Stimulated activated CD8-positive, alpha-beta memory T cell treated with anti-CD3 and anti-CD28 coated beads, Interleukin-4, amount 100 ng/mL, for 4 hours (primary cell): Measurements from ENCODE around the gene TTC3.
"Not testable (repeated sequence)": the region's sequence is repeated elsewhere in the genome, so short reads cannot be mapped to it uniquely, and the experiment has no call there.

Source experiments
- DNase-seq, 2 donors: peaks; one replicate each; pipeline ENCODE4 v3.0.0-alpha.2; 2020; ENCODE audit warnings: low read depth in 2 of 2, low spot score in 1 of 2

The TTC3 gene

DNA sequence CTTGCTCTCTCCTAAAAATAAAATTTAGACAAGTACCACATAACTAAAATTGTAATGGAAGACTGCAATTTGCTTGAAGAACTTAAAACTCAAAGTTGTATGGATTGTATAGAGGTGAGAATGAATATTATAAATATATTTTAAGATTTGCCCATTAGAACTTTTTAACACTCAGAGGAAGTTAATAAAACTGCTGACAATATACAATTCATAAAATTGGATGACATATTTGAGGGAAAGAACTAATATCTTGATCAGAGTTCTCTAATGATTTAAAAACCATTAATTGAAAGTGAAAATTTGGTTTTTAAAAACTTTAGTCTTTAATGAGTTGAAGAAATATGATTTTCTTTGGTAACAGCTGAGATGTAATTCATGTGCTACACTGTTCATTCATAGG is 20.9 kb downstream of the TTC3 start:
- no peak for DNase-seq

DNA sequence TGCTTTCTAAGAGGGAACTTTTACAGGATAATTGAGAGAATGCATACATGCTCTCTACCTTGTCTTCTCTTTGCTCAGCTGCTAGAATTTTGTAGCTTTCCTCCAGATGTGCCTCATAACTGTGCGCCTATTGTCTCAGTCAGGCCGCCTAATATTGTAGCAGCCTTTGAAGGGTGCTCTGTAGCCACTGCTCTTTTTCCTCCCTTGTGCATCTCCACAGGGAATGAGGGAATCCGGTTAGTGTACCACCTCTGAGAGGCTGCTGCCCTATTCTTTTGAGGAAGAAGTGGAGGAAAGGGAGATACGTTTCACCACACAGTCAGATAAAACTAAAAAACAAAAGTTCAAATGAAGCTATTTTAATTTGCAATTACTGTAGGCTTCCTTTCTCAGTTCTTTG is 22.8 kb downstream of the TTC3 start:
- no peak for DNase-seq

- no peak for DNase-seq
These were observed 25.7 kb downstream of the TTC3 start for GRCh38 chr21:37098751-37099150.

- DNase-seq, result no peak
These were observed 27.3 kb downstream of the TTC3 start for GRCh38 chr21:37100316-37100715.

- DNase-seq, result no peak
These were observed 28.3 kb downstream of the TTC3 start for GRCh38 chr21:37101384-37101783.

GRCh38 chr21:37102746-37103145 is 29.7 kb downstream of the TTC3 start:
- not testable (repeated sequence) for DNase-seq

- DNase-seq, result no peak
These were observed 33.9 kb downstream of the TTC3 start for GRCh38 chr21:37106998-37107397.

DNA sequence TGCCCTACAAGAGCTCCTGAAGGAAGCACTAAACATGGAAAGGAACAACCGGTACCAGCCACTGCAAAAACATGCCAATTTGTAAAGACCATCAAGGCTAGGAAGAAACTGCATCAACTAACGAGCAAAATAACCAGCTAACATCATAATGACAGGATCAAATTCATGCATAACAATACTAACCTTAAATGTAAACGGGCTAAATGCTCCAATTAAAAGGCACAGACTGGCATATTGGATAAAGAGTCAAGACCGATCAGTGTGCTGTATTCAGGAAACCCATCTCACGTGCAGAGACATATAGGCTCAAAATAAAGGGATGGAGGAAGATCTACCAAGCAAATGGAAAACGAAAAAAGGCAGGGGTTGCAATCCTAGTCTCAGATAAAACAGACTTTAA is 38.0 kb downstream of the TTC3 start:
- not testable (repeated sequence) for DNase-seq

DNA sequence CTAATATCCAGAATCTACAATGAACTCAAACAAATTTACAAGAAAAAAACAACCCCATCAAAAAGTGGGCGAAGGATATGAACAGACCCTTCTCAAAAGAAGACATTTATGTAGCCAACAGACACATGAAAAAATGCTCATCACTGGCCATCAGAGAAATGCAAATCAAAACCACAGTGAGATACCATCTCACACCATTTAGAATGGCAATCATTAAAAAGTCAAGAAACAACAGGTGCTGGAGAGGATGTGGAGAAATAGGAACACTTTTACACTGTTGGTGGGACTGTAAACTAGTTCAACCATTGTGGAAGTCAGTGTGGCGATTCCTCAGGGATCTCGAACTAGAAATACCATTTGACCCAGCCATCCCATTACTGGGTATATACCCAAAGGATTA is 41.2 kb downstream of the TTC3 start:
- DNase-seq, result not testable (repeated sequence)

GRCh38 chr21:37116459-37116858 is 43.4 kb downstream of the TTC3 start:
- not testable (repeated sequence) for DNase-seq

GRCh38 chr21:37117204-37117603 is 44.1 kb downstream of the TTC3 start:
- no peak for DNase-seq

- DNase-seq, result no peak
These were observed 45.3 kb downstream of the TTC3 start for GRCh38 chr21:37118187-37118826.

DNA sequence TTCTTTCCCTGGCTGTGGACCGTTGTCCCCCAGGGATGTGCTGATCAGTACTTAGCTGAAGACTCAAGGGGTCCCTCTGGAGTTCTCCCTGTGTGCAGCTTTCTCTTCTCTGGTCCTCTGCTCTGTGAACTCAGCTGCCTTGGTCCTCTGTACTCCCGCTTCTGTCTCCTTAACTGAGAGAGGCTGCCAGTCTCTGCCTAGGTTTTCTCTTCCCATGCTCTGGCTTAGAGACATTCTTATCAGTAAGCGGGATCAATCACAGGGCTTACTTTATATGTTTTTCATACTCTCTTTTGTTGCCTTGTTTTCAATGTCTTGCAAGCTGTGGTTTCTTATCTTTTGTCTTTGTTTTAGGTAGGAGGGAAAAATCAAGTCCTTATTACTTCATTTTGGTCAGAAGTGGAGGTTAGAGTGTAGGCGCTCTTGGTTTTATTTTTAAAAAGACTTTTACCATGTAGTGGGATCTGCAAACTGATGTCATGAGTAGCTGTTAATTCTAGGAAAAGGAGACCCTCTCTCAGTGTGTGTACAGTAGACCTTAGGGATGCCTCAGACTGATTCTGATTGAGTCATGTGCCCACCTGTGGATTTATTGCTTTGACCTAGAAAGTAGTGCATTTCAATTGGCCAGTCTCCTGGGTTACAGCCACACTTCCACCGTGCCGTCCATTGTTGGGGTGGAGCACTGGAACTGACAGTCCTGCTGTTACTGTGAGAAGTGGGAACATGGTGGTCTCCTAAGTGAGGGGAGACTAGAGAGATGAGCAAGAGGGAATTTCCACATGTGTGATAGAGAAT is 46.6 kb downstream of the TTC3 start:
- no peak for DNase-seq

DNA sequence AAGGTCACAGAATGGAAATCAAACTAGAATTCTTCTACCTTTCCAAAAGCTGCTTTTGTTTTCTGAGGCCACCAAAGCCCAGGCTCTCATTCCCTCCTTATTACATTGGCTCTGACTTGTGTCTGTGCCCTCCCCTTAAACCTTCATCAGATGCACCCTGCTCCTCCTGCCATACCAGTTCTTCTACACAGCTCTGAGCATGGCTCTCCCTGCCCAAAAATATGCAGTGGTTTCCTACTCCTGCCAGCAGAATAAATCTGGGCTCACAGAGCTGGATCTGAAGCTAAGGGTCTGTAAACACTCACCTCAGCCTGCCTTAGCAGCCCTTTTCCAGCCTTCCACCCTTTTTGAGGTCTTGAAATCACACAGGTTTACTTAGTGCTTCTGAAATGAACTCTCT is 55.0 kb downstream of the TTC3 start:
- no peak for DNase-seq

DNA sequence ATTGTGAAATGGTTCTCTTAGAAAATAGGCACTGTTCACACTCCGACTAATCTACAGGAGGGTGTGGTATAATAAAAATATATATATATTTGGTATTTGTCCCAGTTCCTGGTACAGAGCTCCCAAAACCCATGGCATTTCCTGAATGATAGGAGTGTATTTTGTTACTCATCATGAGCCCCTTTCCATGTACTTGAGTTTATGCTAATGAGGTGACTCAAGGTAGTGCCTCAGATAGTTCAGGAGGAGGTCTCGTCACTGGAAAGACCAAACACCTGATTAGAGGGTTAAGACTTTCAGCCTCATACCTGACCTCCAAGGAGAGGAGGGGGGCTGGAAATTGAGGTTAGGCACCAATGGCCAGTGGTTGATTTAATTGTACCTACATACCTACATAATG is 57.9 kb downstream of the TTC3 start:
- DNase-seq, result no peak

- no peak for DNase-seq
These were observed 63.2 kb downstream of the TTC3 start for GRCh38 chr21:37136261-37136660.

- no peak for DNase-seq
These were observed 63.7 kb downstream of the TTC3 start for GRCh38 chr21:37136744-37137143.

DNA sequence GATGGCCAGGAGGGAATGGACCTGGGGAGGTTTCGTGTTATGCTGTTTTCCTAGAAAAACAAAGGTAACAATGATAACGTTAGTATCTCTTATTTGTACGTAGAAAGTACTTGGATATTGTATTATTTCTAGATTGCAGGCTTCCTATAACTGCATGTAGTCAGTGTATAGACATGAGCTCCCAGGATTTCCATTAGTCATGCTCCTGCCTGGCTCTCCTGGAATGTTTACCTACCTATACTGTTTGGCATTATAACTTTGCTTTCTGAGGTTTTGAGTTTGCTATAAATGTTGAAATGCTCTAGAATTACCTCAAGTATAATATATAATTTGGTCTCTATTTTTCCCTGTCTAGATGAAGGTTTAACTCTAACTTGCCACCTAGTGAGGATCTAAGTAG is 66.1 kb downstream of the TTC3 start:
- no peak for DNase-seq

- no peak for DNase-seq
These were observed 66.8 kb downstream of the TTC3 start for GRCh38 chr21:37139902-37140301.

DNA sequence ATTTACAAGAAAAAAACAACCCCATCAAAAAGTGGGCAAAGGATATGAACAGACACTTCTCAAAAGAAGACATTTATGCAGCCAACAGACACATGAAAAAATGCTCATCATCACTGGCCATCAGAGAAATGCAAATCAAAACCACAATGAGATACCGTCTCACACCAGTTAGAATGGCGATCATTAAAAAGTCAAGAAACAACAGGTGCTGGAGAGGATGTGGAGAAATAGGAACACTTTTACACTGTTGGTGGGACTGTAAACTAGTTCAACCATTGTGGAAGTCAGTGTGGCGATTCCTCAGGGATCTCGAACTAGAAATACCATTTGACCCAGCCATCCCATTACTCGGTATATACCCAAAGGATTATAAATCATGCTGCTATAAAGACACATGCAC is 70.3 kb downstream of the TTC3 start:
- DNase-seq, result not testable (repeated sequence)

GRCh38 chr21:37145635-37146111 is 72.6 kb downstream of the TTC3 start:
- DNase-seq, result no peak

GRCh38 chr21:37146320-37147235 is 73.5 kb downstream of the TTC3 start:
- no peak for DNase-seq
